Superior temporal gyrus (tissue), 1 donor: ENCODE measurements around the gene ARID3A.

Experiments
- DNase-seq: peaks from one replicate; pipeline ENCODE4 v3.0.0-alpha.2; 2016; ENCODE audit errors: extremely low spot score

Gene ARID3A

DNA sequence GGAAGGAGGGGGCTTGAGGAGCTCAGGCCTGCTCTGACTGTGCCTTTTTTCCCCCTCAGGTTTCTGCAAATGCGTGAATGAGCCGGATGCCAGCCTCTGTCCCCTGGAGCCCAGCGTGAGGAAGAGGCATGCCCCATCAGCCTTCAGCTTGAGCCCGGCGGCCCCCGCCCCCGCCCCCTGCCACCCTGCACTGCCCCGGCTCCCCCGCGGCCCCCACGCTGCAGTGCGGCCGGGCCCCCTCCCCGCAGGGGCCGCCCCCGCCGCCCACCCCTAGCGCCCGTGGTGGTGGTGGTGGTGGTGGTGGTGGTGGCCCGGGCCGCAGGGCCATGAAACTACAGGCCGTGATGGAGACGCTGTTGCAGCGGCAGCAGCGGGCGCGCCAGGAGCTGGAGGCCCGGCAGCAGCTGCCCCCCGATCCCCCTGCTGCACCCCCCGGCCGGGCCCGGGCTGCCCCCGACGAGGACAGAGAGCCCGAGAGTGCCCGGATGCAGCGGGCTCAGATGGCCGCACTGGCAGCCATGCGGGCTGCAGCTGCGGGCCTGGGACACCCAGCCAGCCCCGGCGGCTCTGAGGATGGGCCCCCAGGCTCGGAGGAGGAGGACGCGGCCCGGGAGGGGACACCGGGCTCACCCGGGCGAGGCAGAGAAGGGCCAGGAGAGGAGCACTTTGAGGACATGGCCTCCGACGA, 3.5 kb downstream of the ARID3A start:
- DNase-seq = no peak

DNA sequence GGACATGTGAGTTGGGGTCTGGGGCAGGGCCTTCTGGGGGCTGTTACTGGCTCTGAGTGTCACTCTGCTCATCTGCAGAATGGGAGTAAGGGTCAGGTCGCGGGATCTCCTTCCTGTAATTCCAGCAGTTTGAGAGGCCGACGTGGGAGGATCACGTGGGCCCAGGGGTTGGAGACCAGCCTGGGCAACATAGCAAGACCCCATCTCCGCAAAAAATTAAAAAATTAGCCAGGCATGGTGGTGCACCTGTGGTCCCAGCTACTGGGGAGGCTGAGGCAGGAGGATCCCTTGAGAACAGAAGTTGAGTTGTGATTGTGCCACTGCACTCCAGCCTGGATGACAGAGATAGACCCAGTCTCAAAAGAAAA, 4.0 kb downstream of the ARID3A start:
- DNase-seq = no peak

DNA sequence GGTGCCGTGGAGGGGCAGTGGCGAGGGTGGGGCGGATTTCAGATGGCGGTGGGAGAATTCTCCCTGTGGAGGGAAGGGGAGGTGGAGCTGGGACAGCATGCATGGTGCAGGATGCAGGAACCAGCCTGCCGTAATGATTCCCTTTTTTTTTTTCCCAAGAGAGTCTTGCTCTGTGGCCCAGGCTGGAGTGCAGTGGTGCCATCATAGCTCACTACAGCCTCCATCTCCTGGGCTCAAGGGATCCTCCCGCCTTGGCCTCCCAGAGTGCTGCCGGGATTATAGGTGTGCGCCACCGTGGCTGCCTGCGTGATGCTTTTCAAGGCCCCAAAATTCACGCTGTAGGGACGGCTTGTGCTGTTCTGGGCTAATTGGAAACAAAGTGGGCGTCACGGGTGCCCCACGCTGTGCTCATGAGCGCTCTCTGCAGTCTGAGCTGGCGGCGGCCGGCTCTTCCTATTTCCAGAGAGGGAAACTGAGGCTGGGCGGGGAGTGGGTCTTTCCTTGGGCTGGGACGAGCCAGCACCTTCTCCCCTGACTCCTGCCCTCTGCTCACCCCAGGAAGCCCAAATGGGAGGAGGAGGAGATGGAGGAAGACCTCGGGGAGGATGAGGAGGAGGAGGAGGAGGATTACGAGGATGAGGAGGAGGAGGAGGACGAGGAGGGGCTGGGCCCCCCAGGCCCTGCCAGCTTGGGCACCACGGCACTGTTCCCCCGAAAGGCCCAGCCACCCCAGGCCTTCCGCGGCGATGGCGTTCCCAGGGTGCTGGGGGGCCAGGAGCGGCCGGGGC, 6.2 kb downstream of the ARID3A start:
- no peak for DNase-seq

DNA sequence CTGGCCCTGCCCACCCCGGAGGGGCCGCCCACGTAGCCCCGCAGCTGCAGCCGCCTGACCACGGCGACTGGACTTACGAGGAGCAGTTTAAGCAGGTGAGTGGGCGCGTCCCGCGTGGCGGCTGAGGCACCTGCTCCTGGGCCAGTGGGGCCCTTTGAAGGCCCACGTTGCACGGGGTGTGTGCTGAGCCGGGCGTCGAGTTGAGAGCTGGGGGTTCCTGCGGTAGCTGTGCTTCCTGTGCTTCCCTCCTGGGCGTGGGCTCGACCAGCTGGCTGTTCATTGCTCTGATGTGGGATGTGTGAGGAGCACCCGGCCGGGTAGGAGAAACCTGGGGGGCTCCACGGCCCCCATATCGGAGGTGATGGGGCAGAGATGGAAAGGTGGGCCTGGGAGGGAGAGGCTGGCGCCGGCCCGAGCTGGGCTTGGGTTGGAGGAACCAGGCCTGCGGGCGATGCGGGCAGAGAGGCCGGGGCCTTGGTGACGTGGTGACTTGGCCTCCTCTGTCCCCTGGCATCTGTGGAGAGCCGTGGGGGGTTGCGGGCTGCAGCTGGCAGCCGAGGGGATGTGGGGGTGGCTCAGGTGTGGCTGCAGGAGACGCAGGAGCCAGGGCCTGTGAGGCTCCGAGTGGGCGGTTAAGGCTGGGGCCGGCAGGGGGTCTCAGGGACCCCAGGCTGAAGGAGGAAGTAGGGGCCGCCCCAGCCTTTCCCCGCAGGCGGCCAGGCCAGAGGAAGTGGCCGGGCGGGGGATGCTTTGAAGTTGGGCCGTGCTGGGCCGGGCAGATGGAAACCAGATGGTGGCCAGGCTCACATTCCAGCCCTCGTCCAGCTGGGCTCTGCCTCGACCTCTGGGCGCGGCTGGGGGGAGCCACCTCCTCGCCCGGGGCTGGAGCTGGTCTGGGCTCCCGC, 7.1 kb downstream of the ARID3A start:
- no peak for DNase-seq

DNA sequence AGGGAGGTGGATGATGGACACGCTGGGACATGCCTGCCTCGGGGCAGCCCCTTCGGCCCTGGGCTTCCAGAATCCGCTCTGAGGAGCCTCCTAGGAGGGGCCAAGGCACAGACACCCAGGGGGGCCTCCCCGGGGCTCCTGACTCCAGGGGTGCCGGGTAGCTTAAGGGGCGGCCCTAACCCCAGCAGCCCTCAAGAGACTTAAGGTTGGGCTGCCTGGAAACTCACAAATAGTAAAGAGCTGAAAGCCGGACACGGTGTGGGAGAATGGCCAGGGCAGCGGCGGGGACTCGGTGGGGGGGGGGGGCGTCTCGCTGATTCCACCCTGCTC, 7.7 kb downstream of the ARID3A start:
- DNase-seq = no peak

DNA sequence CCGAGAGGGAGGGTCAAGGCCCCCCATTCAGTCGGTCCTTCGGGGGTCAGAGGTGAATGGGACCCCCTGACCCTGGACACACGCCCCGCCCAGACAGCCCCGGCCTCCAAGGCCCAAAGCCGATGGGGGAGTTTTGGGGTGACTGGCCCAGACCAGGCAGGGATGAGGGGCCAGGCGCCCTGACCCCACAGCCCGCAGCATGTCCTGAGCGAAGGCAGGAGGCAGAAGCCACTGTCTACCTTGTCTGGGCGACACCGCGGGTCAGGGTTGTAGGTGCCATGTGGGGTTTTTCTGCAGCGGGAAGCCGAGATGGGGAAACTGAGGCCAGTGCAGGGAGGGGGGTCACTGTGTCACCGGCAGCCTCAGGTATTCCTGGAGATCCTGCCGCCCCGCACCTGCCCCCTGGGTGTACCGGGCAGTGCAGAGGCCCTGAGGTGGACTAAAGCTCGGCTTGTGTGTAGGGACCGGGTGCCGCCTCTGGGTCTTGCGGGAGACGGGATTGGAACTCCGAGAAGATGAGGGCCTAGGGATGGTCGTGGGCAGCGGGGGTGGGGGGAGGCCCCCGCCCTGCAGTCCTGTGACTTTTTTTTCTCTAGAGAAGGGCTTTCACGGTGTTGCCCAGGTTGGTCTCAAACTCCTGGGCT, 8.5 kb downstream of the ARID3A start:
- no peak for DNase-seq

DNA sequence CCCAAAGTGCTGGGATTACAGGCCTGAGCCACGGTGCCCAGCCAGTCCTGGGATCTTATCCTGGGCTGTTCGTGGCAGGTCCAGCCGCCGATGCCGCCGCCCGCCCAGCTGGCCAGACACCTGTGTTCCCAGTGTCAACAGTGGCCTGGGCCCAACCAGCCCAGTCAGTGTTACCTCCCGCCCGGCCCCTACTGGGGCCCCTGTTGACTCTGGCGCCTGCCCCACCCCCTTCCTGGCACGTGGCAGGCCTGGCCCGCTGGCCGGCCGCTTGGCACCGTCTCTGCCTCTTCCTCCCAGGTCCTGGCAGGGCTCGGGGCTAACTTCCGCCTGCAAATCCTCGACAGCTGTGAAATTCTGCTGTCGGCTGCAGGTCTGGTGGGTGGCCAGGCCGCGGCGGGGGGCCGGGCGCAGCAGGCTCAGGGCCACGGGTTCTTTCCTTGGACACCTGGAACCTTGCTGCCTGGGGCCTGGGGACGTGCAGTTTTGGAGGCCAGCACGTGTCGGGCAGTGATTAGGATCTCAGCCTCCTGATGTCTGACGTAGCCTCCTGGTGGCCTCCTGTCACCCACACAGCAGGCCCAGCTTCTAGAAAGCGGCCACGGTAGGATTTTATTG, 9.1 kb downstream of the ARID3A start:
- DNase-seq = peak; percentile 49

DNA sequence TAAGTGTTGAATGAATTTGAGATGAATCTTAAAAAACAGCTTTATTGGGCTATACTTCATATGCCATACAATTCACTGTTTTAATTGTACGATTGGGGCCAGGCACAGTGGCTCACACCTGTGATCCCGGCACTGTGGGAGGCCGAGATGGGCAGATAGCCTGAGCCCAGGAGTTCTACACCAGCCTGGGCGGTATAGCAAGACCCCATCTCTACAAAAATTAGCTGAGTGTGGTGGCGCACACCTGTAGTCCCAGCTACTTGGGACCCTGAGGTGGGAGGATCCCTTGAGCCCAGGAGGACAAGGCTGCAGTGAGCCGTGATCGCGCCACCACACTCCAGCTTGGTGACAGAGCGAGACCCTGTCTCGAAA, 10.3 kb downstream of the ARID3A start:
- no peak for DNase-seq

DNA sequence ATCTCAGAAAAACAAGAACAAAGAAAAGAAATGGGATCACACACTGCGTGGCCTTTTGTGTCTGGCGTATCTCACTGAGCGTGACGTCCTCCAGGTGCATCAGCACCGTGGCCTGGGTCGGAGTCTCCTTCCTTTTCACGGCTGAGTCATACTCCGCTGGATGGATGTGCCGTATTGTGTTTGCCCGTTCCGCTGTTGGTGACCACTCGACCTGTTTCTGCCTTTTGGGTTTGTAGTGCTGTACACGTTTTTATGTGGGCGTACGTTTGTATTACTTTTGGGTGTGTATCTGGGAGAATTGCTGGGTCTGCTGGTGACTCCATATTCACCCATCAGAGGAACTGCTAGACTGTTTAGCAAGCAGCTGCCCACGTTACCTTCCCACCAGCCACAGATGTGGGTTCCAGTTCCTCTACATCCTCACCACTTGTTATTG, 11.4 kb downstream of the ARID3A start:
- no peak for DNase-seq

DNA sequence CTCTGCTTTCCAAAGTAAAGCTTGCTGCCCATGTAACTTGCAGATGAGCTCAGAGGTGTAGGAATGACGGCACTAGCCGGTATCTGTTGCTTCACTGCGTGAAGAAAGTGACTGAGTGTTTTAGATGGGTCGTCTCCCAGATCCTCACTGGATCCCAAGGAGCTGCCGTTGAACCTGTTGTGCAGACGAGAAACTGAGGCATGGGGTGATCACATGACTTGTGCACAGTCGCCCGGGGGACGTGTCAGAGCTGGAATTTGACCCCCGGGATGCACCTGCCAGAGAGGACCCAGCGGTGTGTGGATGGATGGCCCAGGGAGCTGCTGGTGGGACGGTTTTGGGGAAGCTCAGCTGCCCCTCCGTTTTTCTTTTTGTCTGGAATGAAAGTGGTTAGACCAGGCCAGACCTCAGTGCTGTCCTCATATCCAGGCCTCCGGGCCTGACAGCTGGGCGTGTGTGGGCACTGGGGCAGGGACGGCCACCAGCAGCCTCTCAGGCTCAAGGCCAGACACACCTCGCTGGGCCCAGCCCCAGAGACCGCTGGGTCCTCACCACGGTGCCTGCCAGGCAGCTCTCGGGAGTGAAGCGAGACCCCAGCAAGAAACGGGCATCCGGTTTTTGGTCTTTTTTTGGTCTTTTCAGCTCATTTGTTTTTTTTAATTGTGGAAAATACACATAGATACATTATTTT, 12.5 kb downstream of the ARID3A start:
- DNase-seq = no peak

DNA sequence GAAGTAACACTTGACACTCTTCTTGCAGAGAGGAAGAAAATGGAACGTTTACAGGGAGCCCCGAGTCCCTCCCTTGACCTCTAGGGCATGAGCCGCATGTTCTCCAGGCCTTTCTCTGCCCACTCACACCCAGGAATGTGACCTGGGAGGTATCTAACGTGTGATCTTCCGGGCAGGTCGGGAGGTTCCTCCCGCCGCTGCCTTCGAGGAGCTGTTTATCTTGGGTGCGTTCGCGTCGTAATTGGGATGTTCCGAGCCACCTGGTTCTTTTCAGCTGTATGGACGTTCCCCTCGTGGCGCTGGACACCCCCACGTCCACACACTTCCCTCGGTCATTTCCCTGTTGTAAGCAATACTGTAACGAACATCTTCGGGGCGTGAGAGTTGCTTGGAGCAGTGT, 13.6 kb downstream of the ARID3A start:
- no peak for DNase-seq

DNA sequence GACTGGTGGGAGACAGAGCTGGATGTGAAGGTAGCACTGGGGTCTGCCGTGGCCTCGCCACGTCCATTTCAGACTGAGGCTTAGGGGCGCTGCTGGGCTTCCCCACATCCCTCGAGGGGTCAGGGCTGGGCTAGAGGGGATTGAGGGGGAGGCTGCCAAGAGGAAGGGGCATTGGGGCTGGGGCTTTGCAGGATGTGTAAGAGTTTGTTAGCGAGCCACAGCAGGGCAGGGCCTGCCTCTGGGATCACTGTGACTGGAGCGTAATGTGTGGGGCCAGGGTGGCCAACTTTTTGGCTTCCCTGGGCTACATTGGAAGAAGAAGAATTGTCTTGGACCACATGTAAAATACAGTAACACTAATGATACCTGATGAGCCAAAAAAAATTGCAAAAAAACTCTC, 14.1 kb downstream of the ARID3A start:
- DNase-seq = no peak

DNA sequence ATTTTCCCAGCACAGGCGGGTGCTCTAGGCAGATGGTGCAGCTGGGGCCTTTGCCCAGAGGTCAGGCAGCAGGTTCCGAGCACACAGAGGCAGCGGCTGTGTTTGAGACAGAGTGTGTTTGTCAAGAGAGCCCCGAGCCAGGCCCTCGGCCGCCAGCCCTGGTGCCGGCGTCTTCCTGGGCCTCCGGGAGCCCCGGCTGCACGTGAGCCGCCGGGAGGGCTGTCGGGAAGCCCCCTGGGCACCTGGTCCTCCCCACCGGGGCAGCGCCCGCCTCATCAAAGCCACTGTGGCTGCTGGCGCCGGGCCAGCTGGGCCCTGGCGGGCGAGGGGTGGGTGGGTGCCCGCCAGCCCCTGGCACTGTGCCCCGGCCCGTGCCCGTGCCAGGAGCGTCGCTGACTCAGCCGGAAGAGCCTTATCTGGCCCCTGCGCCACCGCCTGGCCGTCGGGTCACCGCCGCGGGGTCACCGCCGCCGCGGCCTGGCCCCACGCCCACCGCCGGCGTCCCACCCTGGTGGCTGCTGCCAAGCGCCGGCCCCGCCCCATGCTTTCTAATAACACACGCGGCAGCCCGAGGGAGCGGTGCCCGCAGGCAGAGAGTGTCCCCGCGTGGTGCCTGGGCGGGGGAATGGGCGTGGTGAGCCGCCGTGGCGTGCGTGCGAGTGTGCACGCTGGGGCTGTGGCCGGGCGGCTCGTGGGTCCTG, 14.9 kb downstream of the ARID3A start:
- DNase-seq = peak; percentile 67

DNA sequence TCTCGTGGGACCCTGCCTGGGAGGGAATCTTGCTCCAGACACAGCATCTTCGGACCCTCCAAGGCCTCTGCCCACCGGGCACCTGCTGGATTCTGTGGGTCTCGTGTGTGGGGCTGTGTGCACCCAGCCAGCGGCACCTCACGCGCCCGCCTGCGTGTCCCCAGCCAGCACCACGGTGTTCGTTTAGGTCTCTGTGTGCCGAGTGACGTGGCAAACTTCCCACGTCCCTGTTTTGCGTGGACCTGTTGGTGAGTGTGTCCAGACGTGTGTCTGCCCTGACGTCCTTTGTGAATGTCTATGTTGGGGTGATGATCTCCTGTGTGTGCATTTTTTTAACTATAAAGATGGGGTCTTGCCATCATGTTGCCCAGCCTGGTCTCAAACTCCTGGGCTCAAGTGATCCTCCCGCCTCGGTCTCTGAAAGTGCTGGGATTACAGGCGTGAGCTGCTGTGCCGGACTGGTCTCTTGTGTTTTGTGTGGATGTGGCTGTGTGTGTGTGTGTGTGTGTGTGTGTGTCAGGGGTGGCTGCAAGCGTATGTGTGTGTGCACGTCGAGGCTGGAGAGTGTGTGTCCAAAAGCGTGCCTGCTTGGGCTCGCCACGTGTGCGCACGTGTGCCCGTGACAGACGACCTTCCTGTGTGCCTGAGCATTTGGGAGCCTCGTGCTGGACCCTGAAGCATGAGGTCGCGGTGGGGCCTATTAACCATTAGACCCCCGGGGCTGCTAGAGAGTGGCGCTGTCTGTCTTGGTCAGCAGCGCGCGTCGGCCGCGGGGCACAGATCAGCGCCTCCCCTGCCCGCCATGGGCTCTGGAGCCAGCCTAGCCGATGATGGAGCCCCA, 15.7 kb downstream of the ARID3A start:
- DNase-seq = no peak

DNA sequence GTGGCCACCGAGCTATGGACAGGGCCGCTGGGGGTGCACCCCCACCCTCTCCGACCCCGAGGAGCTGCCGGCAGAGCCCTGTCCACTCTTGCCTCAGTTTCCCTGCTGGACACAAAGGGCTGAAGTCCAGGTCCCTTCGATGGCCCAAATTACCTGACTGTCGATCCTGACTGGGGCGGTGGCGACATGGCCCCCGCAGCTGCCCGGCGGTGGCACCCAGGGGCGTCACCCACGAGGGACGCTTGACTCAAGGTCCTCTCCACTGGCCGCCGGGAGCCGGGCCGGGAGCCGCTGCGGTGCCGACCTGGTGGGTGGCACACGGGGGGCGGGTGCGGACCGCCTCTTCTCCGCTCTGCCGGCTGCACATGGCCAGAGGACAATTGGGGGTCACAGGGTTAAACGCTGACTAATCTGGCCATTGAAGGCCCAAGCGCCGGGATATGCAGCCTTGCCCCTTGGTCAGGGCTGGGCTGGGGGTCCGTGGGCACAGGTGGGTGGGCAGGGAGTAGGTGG, 16.4 kb downstream of the ARID3A start:
- no peak for DNase-seq

DNA sequence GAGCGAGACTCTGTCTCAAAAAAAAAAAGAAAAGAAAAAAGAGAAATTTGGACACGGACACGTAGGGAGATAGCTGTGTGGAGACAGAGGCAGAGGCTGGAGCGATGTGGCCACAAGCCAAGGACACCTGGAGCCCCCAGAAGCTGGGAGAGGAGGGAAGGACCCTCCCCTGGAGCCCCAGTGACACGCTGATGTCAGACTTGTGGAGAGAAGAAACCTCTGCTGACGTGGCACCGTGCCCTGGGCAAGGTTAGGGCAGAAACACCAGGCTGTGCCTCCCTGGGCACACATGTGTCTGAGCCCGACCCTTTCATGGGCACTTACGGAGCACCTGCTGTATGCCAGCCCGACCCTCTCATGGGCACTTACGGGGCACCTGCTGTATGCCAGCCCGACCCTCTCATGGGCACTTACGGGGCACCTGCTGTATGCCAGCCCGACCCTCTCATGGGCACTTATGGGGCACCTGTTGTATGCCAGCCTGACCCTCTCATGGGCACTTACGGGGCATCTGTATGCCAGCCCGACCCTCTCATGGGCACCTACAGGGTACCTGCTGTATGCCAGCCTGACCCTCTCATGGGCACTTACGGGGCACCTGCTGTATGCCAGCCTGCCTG, 17.8 kb downstream of the ARID3A start:
- DNase-seq = no peak

DNA sequence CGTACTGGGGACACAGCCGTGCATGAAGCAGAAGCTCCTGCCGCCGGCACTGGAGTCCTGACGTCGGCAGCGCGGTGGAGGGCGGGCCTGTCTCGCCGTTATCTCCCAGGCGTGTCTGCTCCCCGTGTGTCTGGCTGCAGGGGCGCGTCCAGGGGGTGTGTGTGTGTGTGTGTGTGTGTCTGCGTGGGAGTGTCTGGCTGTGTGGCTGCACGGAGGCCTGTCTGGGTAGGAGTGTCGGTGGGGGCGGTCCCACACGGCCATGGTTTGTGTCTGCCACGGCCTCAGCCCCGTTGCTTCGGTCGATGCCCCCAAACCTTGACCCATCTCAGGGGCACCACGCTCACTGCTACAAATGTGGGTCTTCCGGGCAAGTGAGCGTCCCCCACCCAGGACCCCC, 18.3 kb downstream of the ARID3A start:
- DNase-seq = no peak

DNA sequence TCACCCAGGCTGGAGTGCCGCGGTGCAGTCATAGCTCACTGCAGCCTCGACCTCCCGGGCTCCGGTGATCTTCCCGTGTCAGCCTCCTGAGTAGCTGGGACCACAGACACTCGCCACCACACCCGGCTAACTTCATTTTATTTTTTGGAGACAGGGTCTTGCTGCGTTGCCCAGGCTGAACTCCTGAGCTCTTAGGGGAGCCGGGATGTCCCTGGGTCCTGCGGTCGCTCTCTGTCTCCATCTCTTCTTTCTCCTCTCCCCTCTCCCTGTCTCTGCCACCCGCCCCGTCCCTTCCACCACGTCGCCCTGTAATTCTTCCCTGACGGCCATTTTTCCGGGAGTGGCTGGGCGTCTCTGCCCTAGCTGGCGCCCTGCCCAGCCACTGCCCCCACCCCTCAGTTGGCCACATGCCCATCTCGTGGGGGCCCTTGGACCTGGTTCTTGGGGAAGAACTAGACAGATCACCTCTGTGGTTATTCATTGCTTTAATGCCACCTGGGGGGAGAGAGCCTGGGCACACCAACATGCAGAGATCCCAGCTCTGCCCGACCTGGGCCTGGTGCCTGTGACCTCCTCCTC, 18.9 kb downstream of the ARID3A start:
- DNase-seq = no peak
